NCI-H1436 treated with DMSO at 0.1 percent for 48 hours (cell line): ENCODE measurements around the gene CHST13.
"Not testable (repeated sequence)": the region's sequence is repeated elsewhere in the genome, so short reads cannot be mapped to it uniquely, and the experiment has no call there.

Experiments used
- DNase-seq: peaks from one replicate; lab custom pipeline; 2025; lab: John Stamatoyannopoulos, UW

Gene CHST13

DNA sequence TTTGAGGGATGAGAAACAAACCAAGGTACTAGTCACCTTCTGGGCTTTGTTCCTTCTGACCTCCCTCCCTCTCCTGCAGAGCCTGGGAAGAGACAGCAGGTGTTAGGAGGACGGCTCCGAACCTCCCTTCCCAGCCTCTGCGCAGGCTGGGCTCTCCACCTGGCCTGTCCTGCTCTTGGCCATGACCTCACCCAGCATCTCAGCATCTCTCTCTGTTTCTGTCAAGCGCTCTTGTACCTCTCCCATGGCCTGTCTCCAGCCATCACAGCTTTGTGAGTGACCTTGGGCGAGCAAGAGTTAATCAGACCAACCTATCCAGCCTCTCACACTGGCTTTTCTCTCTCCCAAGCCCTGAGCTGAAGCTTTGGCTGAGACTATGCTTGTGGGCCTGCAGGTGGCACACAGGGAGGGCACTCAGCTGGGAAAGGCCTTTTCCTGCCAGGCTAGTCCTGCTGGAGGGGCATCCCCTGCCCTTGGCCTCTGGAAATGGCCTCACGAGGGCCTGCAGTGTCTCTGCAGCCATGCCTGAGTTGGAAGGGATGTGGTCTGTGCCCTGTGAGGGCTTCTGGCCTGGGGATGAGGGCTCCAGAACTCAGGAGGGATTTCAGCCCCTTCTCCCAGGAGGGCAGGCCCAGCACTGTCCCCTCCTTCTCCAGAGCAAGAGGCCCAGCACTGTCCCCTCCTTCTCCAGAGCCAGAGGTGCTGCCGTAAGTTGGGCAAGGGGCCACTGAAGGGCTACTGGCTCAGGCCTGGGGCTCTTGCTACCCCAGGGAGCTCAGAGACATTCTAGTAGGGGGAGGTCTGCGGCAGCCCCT, 2.1 kb downstream of the CHST13 start:
- no peak for DNase-seq

- no peak for DNase-seq
Measured at GRCh38 chr3:126526668-126527005, 2.7 kb downstream of the CHST13 start.

- no peak for DNase-seq
Measured at GRCh38 chr3:126527006-126527405, 3.1 kb downstream of the CHST13 start.

DNA sequence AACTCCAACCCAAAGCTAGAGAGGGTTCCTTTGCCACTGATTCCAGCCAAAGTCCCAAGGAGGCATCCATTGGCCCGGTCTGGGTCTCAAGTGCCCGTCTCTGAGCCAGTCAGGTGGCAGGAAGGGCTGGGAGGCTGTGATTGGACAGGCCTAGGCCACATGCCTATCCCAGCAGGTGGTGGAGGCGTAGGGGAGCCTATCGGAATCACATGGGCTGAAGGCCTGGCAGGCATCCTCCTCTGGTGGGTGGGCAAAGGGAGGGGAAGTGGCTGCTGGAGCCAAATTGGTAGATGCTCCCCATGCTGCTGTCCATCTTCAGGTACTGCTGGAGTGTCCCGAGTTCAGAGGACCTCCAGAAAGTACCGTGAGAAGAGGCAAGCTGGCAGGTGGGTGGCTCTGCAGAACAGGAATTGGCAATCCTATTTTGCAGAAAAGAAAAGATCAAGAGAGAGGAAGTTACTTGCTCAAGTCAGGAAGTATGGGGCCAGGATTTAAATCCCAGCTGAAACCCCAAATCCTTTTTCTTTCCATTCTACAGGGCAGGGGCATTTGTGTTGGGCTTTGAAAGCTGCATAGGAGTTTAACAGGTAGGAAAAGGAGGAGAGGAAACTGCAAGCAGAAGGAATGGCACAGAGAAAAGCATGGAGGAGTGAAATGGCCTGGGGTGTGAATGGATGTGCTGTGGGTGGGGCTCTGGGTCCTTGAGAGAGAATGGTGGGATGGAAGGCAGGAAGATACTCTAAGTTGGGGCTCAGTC, 3.7 kb downstream of the CHST13 start:
- DNase-seq: no peak

DNA sequence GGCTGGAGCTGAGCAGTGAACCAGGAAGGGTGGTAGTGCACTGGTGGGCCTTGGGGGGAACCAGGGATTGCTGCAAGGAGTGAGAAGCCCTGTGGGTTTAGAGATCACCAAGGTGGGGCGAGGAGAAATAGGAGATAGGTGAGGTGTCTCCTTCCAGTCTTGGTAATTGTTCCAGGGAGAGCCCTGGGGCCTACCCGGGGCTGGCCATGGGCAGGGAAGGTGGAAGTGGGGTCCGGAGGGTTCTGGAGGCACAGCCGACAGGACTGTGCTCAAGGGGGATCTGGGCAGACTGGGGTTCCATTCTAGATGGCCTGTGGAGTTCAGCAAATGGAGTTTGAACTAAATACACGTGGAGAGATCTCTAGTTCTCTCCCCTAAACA, 4.5 kb downstream of the CHST13 start:
- no peak for DNase-seq

- no peak for DNase-seq
Measured at GRCh38 chr3:126528800-126529541, 5.0 kb downstream of the CHST13 start.

- DNase-seq: no peak
Measured at GRCh38 chr3:126529585-126530170, 5.7 kb downstream of the CHST13 start.

DNA sequence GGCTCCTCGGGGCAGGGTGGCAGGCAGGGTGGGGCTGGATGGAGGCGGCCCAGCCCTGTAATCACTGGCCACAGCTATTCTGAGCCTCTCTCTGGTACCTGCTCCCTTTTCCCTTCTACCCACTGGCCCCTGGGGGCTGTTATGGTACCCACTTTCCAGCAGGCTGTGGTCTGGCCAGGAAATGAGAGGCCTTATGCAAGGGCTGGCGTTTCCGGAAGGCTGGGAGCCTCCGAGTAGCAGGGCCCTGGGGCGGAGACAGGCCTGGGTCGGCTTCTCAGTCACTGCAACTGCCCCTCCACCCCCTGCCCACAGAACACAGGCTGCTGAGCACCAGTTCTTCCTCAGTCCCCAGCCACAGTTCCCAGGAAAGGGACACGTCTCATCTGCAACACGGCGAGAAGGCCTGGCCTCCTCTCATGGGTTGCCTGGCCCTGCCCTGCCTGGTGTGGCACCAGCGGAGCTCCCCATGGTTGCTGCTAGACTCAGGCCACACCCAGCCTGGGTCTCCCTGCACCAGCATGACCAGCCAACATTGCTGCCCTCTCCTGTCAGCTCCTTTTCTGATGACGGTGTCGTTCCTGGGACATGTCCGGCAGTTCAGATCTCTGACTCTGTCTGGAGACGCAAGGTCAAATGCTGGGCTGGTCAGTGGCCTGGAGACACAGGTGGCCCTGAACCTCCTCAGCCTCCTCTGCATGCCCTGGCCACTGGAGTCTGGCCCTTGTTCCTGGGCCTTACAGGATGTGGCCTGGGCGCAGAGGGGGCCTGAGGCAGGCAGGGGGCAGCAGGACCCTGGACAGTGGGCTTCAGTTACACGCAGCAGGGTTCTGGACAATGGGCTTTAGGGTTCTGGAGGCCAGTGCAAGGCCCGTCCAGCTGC, 6.5 kb downstream of the CHST13 start:
- DNase-seq: no peak

DNA sequence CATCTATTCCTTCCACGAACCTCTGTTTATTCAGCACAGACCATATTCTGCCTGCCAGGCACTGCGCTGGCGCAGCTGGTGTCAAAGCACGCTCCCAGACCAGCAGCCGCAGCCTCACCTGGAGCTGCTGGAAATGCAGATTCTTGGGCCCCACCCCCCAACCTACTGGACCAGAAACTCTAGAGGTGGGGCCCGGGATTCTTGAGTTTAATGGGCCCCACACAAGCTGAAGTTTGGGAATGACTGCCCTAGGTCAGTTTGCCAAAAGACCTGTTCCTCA, 7.0 kb downstream of the CHST13 start:
- DNase-seq: no peak

GRCh38 chr3:126533506-126533905, 9.6 kb downstream of the CHST13 start:
- DNase-seq: no peak

- not testable (repeated sequence) for DNase-seq
Measured at GRCh38 chr3:126534716-126535115, 10.8 kb downstream of the CHST13 start.

GRCh38 chr3:126535636-126536035, 11.7 kb downstream of the CHST13 start:
- no peak for DNase-seq

- DNase-seq: no peak
Measured at GRCh38 chr3:126536126-126536525, 12.2 kb downstream of the CHST13 start.

- DNase-seq: no peak
Measured at GRCh38 chr3:126537116-126537729, 13.3 kb downstream of the CHST13 start.

- no peak for DNase-seq
Measured at GRCh38 chr3:126537730-126538281, 13.9 kb downstream of the CHST13 start.

GRCh38 chr3:126538316-126538715, 14.4 kb downstream of the CHST13 start:
- DNase-seq: no peak

DNA sequence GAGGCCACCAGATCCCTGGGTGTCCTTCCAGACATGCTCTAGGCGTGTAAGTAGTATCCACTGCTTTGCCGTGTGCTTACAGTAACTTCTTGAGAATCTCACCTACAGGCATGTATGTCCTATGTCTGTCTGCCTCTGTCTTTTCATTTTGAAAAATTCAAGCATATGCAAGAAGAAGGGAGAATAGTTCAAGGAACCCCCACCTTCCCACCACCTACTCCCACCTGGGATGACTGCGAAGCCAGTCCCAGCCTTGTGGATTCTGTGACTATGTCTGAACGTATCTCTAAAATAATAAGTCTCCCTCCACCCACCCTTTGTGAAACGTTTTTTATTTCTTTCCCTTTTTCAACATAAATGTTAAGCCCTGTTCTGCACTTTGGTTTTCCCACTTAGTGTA, 15.0 kb downstream of the CHST13 start:
- no peak for DNase-seq

DNA sequence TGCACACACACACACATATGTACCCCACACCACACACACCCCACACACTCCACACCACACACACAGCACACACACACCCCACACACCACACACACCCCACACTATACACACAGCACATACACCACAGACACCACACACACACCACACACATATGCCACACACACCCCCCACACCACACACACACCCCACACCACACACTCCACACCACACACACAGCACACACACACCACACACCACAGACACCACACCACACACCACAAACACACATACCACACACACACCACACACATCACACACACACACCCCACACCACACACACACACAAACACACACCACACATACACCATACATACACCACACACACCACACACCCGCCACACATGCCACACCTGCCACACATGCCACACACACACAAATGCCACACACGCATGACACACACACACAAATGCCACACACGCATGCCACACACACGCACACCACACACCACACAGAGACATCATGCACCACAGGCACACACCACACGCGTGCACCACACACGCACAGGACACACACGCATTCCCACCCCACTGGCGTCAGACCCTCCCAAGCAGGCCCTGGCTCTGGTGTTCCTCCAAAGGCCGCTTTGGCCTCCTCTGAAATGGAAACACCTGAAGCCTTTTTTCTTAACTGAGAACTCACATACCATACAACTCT, 15.7 kb downstream of the CHST13 start:
- DNase-seq: no peak

DNA sequence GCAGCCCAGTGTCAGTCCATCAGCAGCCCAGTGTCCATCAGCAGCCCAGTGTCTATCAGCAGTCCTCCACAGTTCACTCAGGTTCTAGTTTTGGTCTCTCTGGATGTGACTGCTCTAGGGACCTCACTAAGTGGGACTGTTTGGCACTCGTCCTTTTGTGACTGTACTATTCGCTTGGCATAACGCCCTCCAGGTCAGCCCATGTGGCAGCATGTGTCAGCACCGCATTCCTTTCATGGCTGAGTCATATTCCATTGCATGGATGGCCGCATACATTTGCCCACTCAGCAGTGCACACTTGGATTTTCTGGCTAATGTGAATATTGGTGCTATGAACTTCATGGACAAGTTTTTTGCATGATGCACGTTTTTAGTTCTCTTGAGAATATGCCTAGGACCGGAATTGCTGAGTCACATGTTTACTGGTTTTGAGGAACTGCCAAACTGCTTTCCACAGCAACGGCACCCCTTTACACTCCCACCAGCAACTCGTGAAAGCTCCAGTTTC, 16.4 kb downstream of the CHST13 start:
- DNase-seq: no peak

- DNase-seq: no peak
Measured at GRCh38 chr3:126540951-126541627, 17.1 kb downstream of the CHST13 start.
